H9 (cell line): Measurements from ENCODE around the gene CDKN3. TPM values are rescaled to one million over a fixed set of nuclear protein-coding genes. Genes with fewer than 3 reads are reported as not detected.

Experiments used
- DNase-seq: peaks from one replicate; pipeline ENCODE4 v3.0.0-alpha.2; 2017
- H2AFZ ChIP-seq: one replicate; pipeline ENCODE4 v1.6.1; 2013; ENCODE audit warnings: mild to moderate bottlenecking, low read length, control low read depth, moderate library complexity
- H2AK5ac ChIP-seq: 2 replicates; pipeline ENCODE4 v1.6.1; 2013; ENCODE audit warnings: low read length, control low read depth, mixed read lengths; ENCODE audit not compliant: insufficient read length
- H2BK120ac ChIP-seq: one replicate; pipeline ENCODE4 v1.6.1; 2013; ENCODE audit warnings: low read depth, mild to moderate bottlenecking, low read length, control low read depth, inconsistent platforms; ENCODE audit not compliant: poor library complexity, severe bottlenecking
- H2BK12ac ChIP-seq: 2 replicates; pipeline ENCODE4 v1.6.1; 2013; ENCODE audit warnings: low read length, control low read depth, mixed read lengths, low read depth; ENCODE audit not compliant: insufficient read length
- H2BK15ac ChIP-seq: 2 replicates; pipeline ENCODE4 v1.6.1; 2013; ENCODE audit warnings: low read depth, low read length, control low read depth
- H2BK20ac ChIP-seq: one replicate; pipeline ENCODE4 v1.6.1; 2013; ENCODE audit warnings: low read depth, mild to moderate bottlenecking, low read length, control low read depth, inconsistent platforms; ENCODE audit not compliant: poor library complexity, severe bottlenecking
- H2BK5ac ChIP-seq: 2 replicates; pipeline ENCODE4 v1.6.1; 2013; ENCODE audit warnings: low read length, control low read depth, mixed read lengths; ENCODE audit not compliant: insufficient read length
- H3K14ac ChIP-seq: 2 replicates; pipeline ENCODE4 v1.6.1; 2013; ENCODE audit warnings: low read length, control low read depth; ENCODE audit not compliant: insufficient read depth
- H3K18ac ChIP-seq: 2 replicates; pipeline ENCODE4 v1.6.1; 2013; ENCODE audit warnings: low read depth, mild to moderate bottlenecking, mixed read lengths, low read length, control low read depth; ENCODE audit not compliant: insufficient read length
- H3K23ac ChIP-seq: 2 replicates; pipeline ENCODE4 v1.6.1; 2013; ENCODE audit warnings: low read length, control low read depth, mixed read lengths, low read depth; ENCODE audit not compliant: insufficient read length
- H3K23me2 ChIP-seq: 2 replicates; pipeline ENCODE4 v1.6.1; 2013; ENCODE audit warnings: low read depth, mild to moderate bottlenecking, mixed read lengths, low read length, control low read depth; ENCODE audit not compliant: insufficient read length, poor library complexity, severe bottlenecking
- H3K27ac ChIP-seq: 2 replicates; pipeline ENCODE4 v1.5.1; 2013; ENCODE audit warnings: low read length, control low read depth, mixed read lengths, low read depth; ENCODE audit not compliant: insufficient read length
- H3K27me3 ChIP-seq: 2 replicates; pipeline ENCODE4 v1.6.1; 2013; ENCODE audit warnings: low read length, control low read depth, inconsistent platforms; ENCODE audit not compliant: insufficient read depth
- H3K4ac ChIP-seq: 2 replicates; pipeline ENCODE4 v1.6.1; 2013; ENCODE audit warnings: low read depth, mild to moderate bottlenecking, control low read depth, inconsistent platforms, low read length, moderate library complexity
- H3K4me1 ChIP-seq: 2 replicates; pipeline ENCODE4 v1.6.1; 2013; ENCODE audit warnings: low read length, control low read depth, inconsistent platforms; ENCODE audit not compliant: insufficient read depth
- H3K4me2 ChIP-seq: 2 replicates; pipeline ENCODE4 v1.6.1; 2013; ENCODE audit warnings: low read length, control low read depth, mixed read lengths; ENCODE audit not compliant: insufficient read length, insufficient read depth
- H3K56ac ChIP-seq: 2 replicates; pipeline ENCODE4 v1.6.1; 2013; ENCODE audit warnings: low read depth, mild to moderate bottlenecking, mixed read lengths, low read length, control low read depth; ENCODE audit not compliant: insufficient read length
- H3K79me1 ChIP-seq: 2 replicates; pipeline ENCODE4 v1.6.1; 2013; ENCODE audit warnings: low read depth, mild to moderate bottlenecking, moderate library complexity, low read length, control low read depth, inconsistent platforms; ENCODE audit not compliant: insufficient read depth, poor library complexity, severe bottlenecking
- H3K79me2 ChIP-seq: 2 replicates; pipeline ENCODE4 v1.6.1; 2013; ENCODE audit warnings: low read length, control low read depth, inconsistent platforms; ENCODE audit not compliant: insufficient read depth
- H3K9ac ChIP-seq: 2 replicates; pipeline ENCODE4 v1.6.1; 2013; ENCODE audit warnings: low read length, control low read depth, mixed read lengths; ENCODE audit not compliant: insufficient read length; ENCODE audit errors: extremely low read depth
- H3K9me3 ChIP-seq: one replicate; pipeline ENCODE4 v1.6.1; 2013; ENCODE audit warnings: low read depth, low read length, inconsistent platforms; ENCODE audit not compliant: control insufficient read depth
- H3T11ph ChIP-seq: one replicate; pipeline ENCODE4 v1.6.1; 2013; ENCODE audit warnings: mild to moderate bottlenecking, low read length, control low read depth, inconsistent platforms
- H4K20me1 ChIP-seq: one replicate; pipeline ENCODE4 v1.6.1; 2013; ENCODE audit not compliant: control insufficient read depth, insufficient read length, insufficient read depth
- H4K5ac ChIP-seq: 2 replicates; pipeline ENCODE4 v1.6.1; 2013; ENCODE audit warnings: low read depth, mild to moderate bottlenecking, mixed read lengths, low read length, control low read depth; ENCODE audit not compliant: insufficient read length
- H4K8ac ChIP-seq: replicated peaks from 2 replicates; pipeline ENCODE4 v1.6.1; 2013; ENCODE audit warnings: low read length, control low read depth, mixed read lengths, low read depth; ENCODE audit not compliant: insufficient read length
- H4K91ac ChIP-seq: 2 replicates; pipeline ENCODE4 v1.6.1; 2013; ENCODE audit warnings: low read depth, mild to moderate bottlenecking, moderate library complexity, mixed read lengths, low read length, control low read depth; ENCODE audit not compliant: insufficient read length
- H3K27ac Mint-ChIP-seq, 3 experiments: 2 replicates in 2 of 3; 3 replicates in 1 of 3; pipeline ENCODE4 v1.8.0; 2020 to 2021; ENCODE audit warnings: mixed read lengths in 3 of 3, mild to moderate bottlenecking in 1 of 3, moderate library complexity in 1 of 3
- H3K27me3 Mint-ChIP-seq: 2 replicates; pipeline ENCODE4 v1.8.0; 2021; ENCODE audit warnings: low read depth, mild to moderate bottlenecking, moderate library complexity, mixed read lengths
- H3K36me3 Mint-ChIP-seq, 3 experiments: 2 replicates in 2 of 3; 3 replicates in 1 of 3; pipeline ENCODE4 v1.8.0; 2020 to 2021; ENCODE audit warnings: low read depth in 3 of 3, mixed read lengths in 3 of 3; ENCODE audit not compliant: insufficient read depth in 1 of 3
- H3K4me1 Mint-ChIP-seq, 2 experiments: 2 replicates each; pipeline ENCODE4 v1.8.0; 2020; ENCODE audit warnings: mixed read lengths in 2 of 2
- H3K4me3 Mint-ChIP-seq, 2 experiments: 2 replicates in 1 of 2; 3 replicates in 1 of 2; pipeline ENCODE4 v1.8.0; 2020 to 2021; ENCODE audit warnings: mild to moderate bottlenecking in 2 of 2, mixed read lengths in 2 of 2, moderate library complexity in 1 of 2
- H3K9me3 Mint-ChIP-seq, 2 experiments: 2 replicates in 1 of 2; 3 replicates in 1 of 2; pipeline ENCODE4 v1.8.0; 2020; ENCODE audit warnings: mild to moderate bottlenecking in 2 of 2, mixed read lengths in 2 of 2, moderate library complexity in 1 of 2
- CTCF ChIP-seq: fragments of 200-600 bp; sonication (generic); conservative IDR thresholded peaks from 3 replicates; pipeline ENCODE4 v1.8.0; 2021; ENCODE audit warnings: antibody characterized with exemption, mild to moderate bottlenecking
- WGBS: extraction: QIAGEN DNeasy Blood & Tissue Kit; methylation state at CpG from one replicate; pipeline ENCODE4 v1.1.7; 2013; ENCODE audit warnings: missing lambda C conversion rate, low lambda C conversion rate, mixed read lengths; ENCODE audit not compliant: insufficient read length; ENCODE audit errors: extremely low coverage; 5-methylcytosine and 5-hydroxymethylcytosine counted together
- total RNA-seq: library from RNA; stranded (reverse); gene quantifications from 2 replicates; pipeline ENCODE4 v1.2.1, GENCODE V29; 2021

The CDKN3 gene
- total RNA-seq, 1 experiment from 2014 or later, result 45.9 TPM

GRCh38 chr14:54444681-54445080 is 47.9 kb downstream of the CDKN3 start:
- peaks cover 2% of the 10 kb centered on the region for H3K79me1 ChIP-seq
- Mint-ChIP-seq H3K4me1 (peaks cover 12 to 17% of the 10 kb centered on the region in 2 experiments), H3K4me3 (no peak overlapping the region), H3K27ac (no peak overlapping the region), H3K9me3 (no peaks in the 10 kb centered on the region), H3K27me3 (no peaks in the 10 kb centered on the region), H3K36me3 (peaks cover 4 to 10% (median 4%) of the 10 kb centered on the region in 3 experiments; a peak in 6 of 7 replicates)
- H4K91ac ChIP-seq, result no peak overlapping the region
- no peak for DNase-seq
- H3K9me3 ChIP-seq, result no peaks in the 10 kb centered on the region
- H2AFZ ChIP-seq, result no peak overlapping the region
- no peak overlapping the region for H3K14ac ChIP-seq
- no peak overlapping the region for H3K4ac ChIP-seq
- H2BK15ac ChIP-seq, result no peak overlapping the region
- no peak overlapping the region for H3K56ac ChIP-seq
- no peak overlapping the region for H2BK5ac ChIP-seq
- H2AK5ac ChIP-seq, result no peak overlapping the region
- H3K9ac ChIP-seq, result no peak overlapping the region
- H3K27me3 ChIP-seq, result no peaks in the 10 kb centered on the region; the same call in 1 of the 2 replicates
- no peak overlapping the region for H4K8ac ChIP-seq
- no CpG with 5 or more reads among the region's 7 CpGs for WGBS
- no peak overlapping the region for H3K18ac ChIP-seq
- no peak overlapping the region for H2BK20ac ChIP-seq
- no peak overlapping the region for H2BK12ac ChIP-seq
- no peak overlapping the region for H3T11ph ChIP-seq
- H4K20me1 ChIP-seq, result no peaks in the 10 kb centered on the region
- H3K23me2 ChIP-seq, result peaks cover 4% of the 10 kb centered on the region
- H3K79me2 ChIP-seq, result peaks cover 7% of the 10 kb centered on the region; the same call in 1 of the 2 replicates
- H3K23ac ChIP-seq, result no peak overlapping the region
- H3K4me2 ChIP-seq, result no peak overlapping the region
- no peak overlapping the region for H4K5ac ChIP-seq
- H3K4me1 ChIP-seq, result no peaks in the 10 kb centered on the region; the same call in 1 of the 2 replicates
- no peak overlapping the region for H3K27ac ChIP-seq
- TF ChIP-seq CTCF, result no peak
- no peak overlapping the region for H2BK120ac ChIP-seq
